ENCODE results near the gene KCND3.

Gene KCND3

DNA sequence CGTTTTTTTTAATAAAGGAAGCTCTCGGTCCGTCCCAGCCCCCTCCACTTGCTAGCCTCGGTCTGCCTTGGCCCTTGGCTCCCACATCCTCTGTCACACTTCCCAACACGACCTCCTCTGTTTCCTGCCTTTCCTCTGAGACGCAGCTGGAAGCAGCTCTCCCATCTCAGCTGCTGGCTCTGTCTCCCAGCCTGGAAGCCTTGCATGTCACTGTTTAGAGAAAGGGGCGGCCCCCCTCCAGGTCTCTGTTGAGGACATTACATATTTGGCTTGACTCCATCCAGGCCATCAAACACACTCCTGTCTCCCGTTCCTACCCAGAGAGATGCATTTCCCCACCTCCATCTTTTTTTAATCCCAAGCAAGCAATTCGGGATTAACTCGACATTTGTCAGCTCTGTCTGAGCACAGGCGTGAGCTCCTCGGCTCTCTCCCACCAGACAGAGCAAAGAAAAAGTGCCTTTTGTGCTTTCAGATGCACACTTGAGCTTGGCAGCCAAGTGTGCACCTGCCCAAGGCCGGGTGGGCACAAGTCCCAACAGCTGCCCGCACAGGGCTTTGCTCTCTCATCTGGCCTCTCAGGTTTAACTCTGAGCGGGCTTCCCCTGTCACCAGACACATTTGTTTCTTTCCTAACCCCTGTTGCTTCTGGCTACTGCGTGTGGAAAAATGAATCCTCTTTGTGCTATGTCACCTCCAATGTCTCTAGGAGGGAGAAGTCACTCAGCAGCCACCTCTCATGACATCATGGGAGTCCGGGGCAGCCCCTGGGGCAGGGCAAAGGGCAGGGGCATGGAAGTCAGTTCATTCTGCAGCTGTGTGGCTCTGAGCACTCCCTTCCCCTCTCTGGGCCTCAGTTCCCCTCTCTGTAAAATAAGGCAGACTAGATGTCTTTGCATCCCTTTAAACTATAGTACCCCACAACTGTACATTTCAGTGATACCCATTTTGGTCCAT, 108.3 kb downstream of the KCND3 start:
- H3K27me3 Mint-ChIP-seq, result peaks cover 18% of the 10 kb centered on the region
- no peak overlapping the region for H3K4me3 Mint-ChIP-seq
- H3K36me3 Mint-ChIP-seq (ENCODE audit: insufficient read depth), result peaks cover 3% of the 10 kb centered on the region
- H3K9me3 Mint-ChIP-seq, result no peaks in the 10 kb centered on the region
- no peaks in the 10 kb centered on the region for H3K4me1 Mint-ChIP-seq
- DNase-seq (ENCODE audit: low spot score in 2 of 2) (no peak), ATAC-seq (replicated peaks; ENCODE audit: extremely low read depth, poor library complexity, severe bottlenecking) (no peak)
- no peak overlapping the region for H3K27ac Mint-ChIP-seq (ENCODE audit: low read depth)

DNA sequence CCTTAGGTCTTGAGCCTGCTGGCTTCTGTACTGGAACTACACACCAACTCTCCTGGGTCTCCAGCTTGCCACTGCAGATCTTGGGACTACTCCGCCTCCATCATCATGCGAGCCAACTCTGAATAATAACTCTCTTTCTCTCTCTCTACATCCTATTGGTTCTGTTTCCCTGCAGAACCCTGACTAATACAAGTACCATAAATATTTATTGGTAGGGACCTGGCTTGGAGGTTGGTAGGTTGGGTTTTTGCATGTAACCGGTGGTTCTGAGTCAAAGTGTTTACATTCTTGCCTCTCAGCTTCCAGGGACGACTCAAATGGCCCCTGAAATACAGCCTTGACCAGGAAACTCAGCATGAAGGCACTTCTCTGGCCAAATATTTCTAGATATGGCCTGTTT, 110.4 kb downstream of the KCND3 start:
- Mint-ChIP-seq H3K9me3 (no peaks in the 10 kb centered on the region), H3K4me3 (no peak overlapping the region), H3K27ac (ENCODE audit: low read depth) (no peak overlapping the region), H3K36me3 (ENCODE audit: insufficient read depth) (peaks cover 3% of the 10 kb centered on the region), H3K4me1 (no peaks in the 10 kb centered on the region), H3K27me3 (peaks cover 24% of the 10 kb centered on the region)
- ATAC-seq (replicated peaks; ENCODE audit: extremely low read depth, poor library complexity, severe bottlenecking), result no peak
- no peak for DNase-seq (ENCODE audit: low spot score in 2 of 2)

DNA sequence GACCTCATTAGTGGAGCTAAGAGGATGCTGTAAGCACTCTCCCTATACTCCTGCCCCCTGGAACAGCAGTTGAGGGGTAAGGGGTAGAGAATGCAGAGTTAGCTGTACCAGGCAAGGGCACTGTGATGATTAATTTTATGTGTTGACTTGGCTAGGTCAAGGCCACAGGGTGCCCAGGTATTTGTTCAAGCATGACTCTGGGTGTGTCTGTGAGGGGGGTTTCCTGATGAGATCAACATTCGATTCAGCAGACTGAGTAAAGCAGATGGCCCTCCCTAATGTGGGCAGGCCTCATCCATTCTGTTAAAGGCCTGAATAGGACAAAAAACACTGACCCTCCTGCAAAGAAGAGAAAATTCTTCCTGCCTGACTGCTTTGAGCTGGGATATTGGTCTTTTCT, 110.8 kb downstream of the KCND3 start:
- no peak for ATAC-seq (replicated peaks; ENCODE audit: extremely low read depth, poor library complexity, severe bottlenecking)
- no peaks in the 10 kb centered on the region for H3K4me1 Mint-ChIP-seq
- no peak overlapping the region for H3K4me3 Mint-ChIP-seq
- H3K27ac Mint-ChIP-seq (ENCODE audit: low read depth), result no peak overlapping the region
- peaks cover 24% of the 10 kb centered on the region for H3K27me3 Mint-ChIP-seq
- no peaks in the 10 kb centered on the region for H3K9me3 Mint-ChIP-seq
- DNase-seq (ENCODE audit: low spot score in 2 of 2), result no peak
- peaks cover 3% of the 10 kb centered on the region for H3K36me3 Mint-ChIP-seq (ENCODE audit: insufficient read depth)

DNA sequence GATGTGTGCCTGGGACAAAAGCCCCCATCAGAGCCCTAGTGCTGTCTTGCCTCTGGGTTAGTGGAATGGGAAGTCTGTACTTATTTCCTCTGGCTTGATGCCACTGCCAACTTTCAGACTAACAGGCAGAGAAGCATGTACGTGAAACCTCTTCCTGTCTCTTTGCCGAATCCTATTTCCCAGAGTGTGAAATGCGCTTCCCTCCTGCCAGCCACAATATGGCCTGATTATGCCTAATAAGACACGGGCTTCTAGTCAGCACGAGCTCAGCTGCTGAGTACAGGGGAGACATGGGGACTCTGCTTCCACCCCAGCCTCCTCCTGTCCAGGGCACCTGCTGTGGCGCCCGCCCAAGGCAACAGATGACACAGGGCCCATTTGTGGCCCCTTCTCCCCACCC, 111.4 kb downstream of the KCND3 start:
- ATAC-seq (replicated peaks; ENCODE audit: extremely low read depth, poor library complexity, severe bottlenecking) (no peak), DNase-seq (ENCODE audit: low spot score in 2 of 2) (no peak)
- Mint-ChIP-seq H3K27me3 (peaks cover 24% of the 10 kb centered on the region), H3K27ac (ENCODE audit: low read depth) (no peak overlapping the region), H3K4me3 (no peak overlapping the region), H3K4me1 (no peaks in the 10 kb centered on the region), H3K36me3 (ENCODE audit: insufficient read depth) (peaks cover 3% of the 10 kb centered on the region), H3K9me3 (no peaks in the 10 kb centered on the region)

DNA sequence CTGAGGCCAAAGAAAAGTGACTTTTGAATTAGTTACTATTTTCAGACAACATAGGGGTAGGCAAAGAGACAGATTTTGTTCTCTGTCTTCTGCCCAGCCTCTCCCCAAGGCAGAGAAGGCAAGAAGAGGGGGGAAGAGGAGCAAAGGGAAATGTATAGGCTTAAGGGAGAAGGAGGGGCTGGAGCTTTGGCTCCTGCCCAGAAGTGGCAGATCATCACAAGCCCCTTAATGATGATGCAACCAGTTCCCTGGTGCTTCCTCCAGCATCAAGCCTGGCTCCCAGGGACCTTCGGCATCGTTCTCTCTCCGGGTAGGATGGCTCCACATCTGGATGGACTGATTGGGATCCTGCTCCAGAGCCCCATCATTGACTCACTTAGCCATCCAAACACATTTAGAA, 112.8 kb downstream of the KCND3 start:
- Mint-ChIP-seq H3K27ac (ENCODE audit: low read depth) (no peak overlapping the region), H3K4me3 (no peak overlapping the region), H3K9me3 (no peaks in the 10 kb centered on the region), H3K36me3 (ENCODE audit: insufficient read depth) (peaks cover 3% of the 10 kb centered on the region), H3K4me1 (no peaks in the 10 kb centered on the region), H3K27me3 (peaks cover 24% of the 10 kb centered on the region)
- DNase-seq (ENCODE audit: low spot score in 2 of 2) (no peak), ATAC-seq (replicated peaks; ENCODE audit: extremely low read depth, poor library complexity, severe bottlenecking) (no peak)

DNA sequence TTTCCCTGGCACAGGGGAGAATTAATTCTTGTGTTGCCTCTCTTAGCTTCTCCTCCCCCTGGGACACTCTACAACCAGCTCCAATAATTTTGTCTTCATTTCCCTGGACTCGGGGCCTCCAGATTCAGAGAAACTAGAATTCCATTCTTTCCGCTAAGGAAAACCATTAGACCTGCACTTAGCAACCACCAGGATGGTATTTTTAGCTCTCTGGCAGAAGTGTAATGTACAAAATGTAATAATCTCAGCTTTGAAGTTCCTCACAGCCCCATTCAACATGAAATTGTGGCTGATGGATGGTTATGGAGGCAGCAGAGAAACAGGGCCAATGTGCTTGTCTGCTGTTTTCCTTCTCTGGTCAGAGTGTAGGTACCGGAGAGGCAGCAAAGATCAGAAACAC, 113.8 kb downstream of the KCND3 start:
- H3K4me1 Mint-ChIP-seq, result no peaks in the 10 kb centered on the region
- ATAC-seq (replicated peaks; ENCODE audit: extremely low read depth, poor library complexity, severe bottlenecking), result no peak

DNA sequence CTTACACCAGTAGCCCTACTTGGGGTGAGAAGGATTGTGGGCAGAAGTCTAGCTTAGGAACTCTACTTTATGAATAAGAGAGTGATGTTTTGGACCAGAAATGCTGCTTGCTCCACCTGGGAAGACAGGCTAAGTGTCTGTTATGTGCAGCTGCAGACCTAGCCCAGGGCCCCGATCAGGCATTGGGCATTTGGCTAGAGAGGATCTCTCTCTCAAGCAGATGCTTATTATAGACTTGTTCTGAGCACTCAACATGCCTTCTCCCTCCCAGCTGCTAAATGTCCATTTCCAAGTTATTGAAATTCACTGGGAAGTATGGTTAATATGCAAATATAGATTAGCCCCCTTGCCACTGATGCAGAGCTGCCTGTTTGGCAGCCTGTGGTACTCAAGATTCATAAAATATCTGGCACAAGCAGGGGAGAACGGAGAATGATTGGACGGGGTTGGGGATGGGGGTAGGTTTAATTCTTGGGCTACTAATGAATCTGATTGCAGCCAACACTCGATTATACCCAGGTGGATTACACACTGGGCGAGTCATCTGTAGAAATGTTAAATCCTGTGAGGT, 115.9 kb downstream of the KCND3 start:
- Mint-ChIP-seq H3K27me3 (peaks cover 24% of the 10 kb centered on the region), H3K9me3 (no peaks in the 10 kb centered on the region), H3K4me1 (no peaks in the 10 kb centered on the region), H3K36me3 (ENCODE audit: insufficient read depth) (peaks cover 3% of the 10 kb centered on the region), H3K27ac (ENCODE audit: low read depth) (no peak overlapping the region), H3K4me3 (no peak overlapping the region)
- ATAC-seq (replicated peaks; ENCODE audit: extremely low read depth, poor library complexity, severe bottlenecking) (no peak), DNase-seq (ENCODE audit: low spot score in 2 of 2) (no peak)

More for the DNA sequence above, 113.8 kb downstream of the KCND3 start:
- Mint-ChIP-seq H3K36me3 (ENCODE audit: insufficient read depth) (peaks cover 3% of the 10 kb centered on the region), H3K9me3 (no peaks in the 10 kb centered on the region), H3K27ac (ENCODE audit: low read depth) (no peak overlapping the region), H3K4me3 (no peak overlapping the region), H3K27me3 (peaks cover 24% of the 10 kb centered on the region)
- DNase-seq (ENCODE audit: low spot score in 2 of 2), result no peak

DNA sequence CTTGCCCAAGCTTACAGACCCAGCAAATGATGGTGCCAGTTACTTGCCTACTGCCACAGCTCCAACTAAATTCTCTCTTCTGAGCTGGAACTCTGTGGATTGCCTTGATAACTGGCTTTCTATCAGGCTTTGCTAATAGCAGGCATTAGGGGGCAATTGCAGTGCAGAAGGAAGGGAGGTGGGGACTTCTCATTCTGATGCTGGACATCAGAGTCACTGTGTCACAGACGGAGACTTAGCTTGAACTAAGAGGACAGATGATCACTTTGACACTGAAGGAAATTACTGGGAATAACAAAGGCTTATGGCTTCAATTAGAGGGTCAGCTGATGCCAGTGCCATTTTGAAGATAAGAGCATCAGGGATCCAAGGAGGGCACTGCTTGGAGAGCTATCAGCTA, 119.3 kb downstream of the KCND3 start:
- H3K27me3 Mint-ChIP-seq, result no peaks in the 10 kb centered on the region
- H3K27ac Mint-ChIP-seq (ENCODE audit: low read depth), result no peak overlapping the region
- H3K9me3 Mint-ChIP-seq, result no peaks in the 10 kb centered on the region
- DNase-seq (ENCODE audit: low spot score in 2 of 2) (no peak), ATAC-seq (replicated peaks; ENCODE audit: extremely low read depth, poor library complexity, severe bottlenecking) (no peak)
- H3K4me3 Mint-ChIP-seq, result no peak overlapping the region
- H3K4me1 Mint-ChIP-seq, result no peaks in the 10 kb centered on the region
- H3K36me3 Mint-ChIP-seq (ENCODE audit: insufficient read depth), result no peaks in the 10 kb centered on the region

DNA sequence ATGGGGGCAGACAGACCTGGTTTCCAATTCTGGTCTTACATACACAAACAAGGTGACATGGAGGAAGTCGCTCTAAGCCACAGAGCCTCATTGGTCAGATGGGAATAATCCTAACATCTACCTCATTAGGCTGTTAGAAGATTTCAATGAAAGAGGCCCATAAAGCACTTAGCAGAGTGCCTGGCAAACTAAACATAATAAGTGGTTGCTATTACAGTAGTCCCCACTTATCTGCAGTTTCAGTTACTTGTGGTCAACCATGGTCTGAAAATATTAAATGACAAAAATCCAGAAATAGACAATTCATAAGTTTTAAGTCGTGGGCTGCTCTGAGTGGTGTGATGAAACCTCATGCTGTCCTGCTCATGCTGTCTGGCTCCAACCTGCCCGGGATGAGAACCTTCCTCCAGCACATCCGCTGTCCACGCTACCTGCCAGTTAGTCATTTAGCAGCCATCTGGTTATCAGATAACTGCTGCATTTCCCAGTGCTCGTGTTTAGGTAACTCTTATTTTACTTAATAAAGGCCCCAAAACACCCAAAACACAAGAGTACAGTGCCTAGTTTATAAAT, 121.5 kb downstream of the KCND3 start:
- Mint-ChIP-seq H3K4me3 (no peak overlapping the region), H3K9me3 (no peaks in the 10 kb centered on the region), H3K4me1 (no peaks in the 10 kb centered on the region), H3K27me3 (peaks cover 15% of the 10 kb centered on the region), H3K36me3 (ENCODE audit: insufficient read depth) (no peaks in the 10 kb centered on the region), H3K27ac (ENCODE audit: low read depth) (no peak overlapping the region)
- ATAC-seq (replicated peaks; ENCODE audit: extremely low read depth, poor library complexity, severe bottlenecking) (no peak), DNase-seq (ENCODE audit: low spot score in 2 of 2) (no peak)

DNA sequence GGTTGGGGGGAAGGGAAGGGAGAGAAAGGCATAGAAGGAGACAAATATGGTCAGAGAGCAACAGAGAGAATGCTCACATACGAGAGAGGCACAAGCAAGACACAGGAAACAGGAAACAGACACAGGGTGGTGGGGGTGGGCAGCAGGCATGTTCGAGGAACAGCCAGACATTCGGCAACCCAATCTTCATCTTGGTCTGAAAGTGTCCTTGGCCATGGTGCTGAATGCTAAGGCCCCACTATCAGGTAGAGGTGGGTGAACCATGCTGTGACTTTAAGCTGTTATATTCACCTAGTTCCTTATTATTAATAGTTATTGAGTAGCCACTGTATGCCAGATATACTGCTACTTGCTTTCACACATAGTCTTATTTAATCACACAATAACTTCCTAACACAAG, 124.6 kb downstream of the KCND3 start:
- Mint-ChIP-seq H3K27me3 (peaks cover 39% of the 10 kb centered on the region), H3K4me3 (no peak overlapping the region), H3K9me3 (no peaks in the 10 kb centered on the region), H3K27ac (ENCODE audit: low read depth) (no peak overlapping the region), H3K36me3 (ENCODE audit: insufficient read depth) (no peaks in the 10 kb centered on the region), H3K4me1 (no peaks in the 10 kb centered on the region)
- no peak for DNase-seq (ENCODE audit: low spot score in 2 of 2)
- no peak for ATAC-seq (replicated peaks; ENCODE audit: extremely low read depth, poor library complexity, severe bottlenecking)

DNA sequence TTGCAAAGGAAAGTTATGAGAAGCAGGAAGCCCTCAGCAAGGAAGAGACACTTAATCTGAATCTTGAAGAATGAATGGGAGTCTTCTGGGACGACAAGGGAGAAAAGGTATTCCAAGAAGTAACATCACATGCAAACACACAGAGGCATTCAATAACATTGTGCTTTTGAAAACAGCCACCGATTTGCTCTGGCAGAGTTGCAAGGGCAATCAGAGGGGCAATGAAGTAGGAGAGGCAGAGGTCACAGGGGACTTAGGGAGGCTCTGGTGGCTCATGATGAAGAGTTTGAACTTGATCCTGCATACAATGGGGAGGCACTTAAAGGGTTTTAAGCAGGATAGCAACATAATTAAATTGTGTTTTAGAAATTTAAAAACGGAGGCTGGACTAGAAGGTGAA, 126.1 kb downstream of the KCND3 start:
- DNase-seq (ENCODE audit: low spot score in 2 of 2), result no peak
- Mint-ChIP-seq H3K4me3 (no peak overlapping the region), H3K9me3 (no peaks in the 10 kb centered on the region), H3K27ac (ENCODE audit: low read depth) (no peak overlapping the region), H3K36me3 (ENCODE audit: insufficient read depth) (no peaks in the 10 kb centered on the region), H3K4me1 (no peaks in the 10 kb centered on the region), H3K27me3 (peaks cover 48% of the 10 kb centered on the region)
- no peak for ATAC-seq (replicated peaks; ENCODE audit: extremely low read depth, poor library complexity, severe bottlenecking)

DNA sequence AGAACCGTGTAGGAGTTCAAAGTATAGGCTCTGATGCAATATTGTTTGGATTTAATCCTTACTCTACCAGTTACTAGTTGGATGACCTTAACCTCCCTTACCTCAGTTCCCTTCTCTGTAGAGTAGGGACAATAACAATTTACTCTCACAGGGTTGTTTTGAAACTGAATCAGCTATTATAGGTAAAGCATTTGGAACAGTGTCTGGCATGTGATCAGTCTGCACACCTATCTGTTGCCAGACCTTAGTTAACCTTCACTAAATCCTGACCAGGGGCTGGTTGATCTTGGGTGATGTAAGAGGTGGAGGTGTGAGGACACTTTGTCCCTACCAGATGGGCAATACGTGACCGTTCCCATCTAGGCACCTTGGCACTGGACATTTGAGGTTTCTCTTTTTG, 126.9 kb downstream of the KCND3 start:
- Mint-ChIP-seq H3K4me1 (no peaks in the 10 kb centered on the region), H3K27me3 (peaks cover 56% of the 10 kb centered on the region), H3K36me3 (ENCODE audit: insufficient read depth) (no peaks in the 10 kb centered on the region), H3K27ac (ENCODE audit: low read depth) (no peak overlapping the region), H3K9me3 (no peaks in the 10 kb centered on the region), H3K4me3 (no peak overlapping the region)
- DNase-seq (ENCODE audit: low spot score in 2 of 2), result no peak
- ATAC-seq (replicated peaks; ENCODE audit: extremely low read depth, poor library complexity, severe bottlenecking), result no peak

DNA sequence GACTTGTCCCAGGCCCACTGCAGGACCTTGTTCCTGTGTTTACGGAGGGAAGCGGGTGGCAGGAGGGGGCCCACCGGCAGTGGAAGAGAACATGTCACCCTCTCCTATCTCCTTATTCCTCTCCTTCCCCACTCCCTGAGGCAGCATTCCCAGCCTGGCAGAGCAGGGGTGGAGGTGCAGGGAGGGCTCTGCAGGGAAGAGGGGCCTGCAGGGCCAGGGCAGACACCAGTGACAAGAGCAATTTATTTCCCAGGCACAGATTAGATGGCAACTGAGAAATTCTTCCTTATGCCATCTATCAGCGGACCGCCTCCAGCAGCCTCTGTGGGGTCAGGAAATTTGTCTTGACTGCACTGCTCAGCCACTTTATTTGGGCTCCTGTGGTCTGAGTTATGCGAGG, 127.9 kb downstream of the KCND3 start:
- Mint-ChIP-seq H3K4me1 (no peaks in the 10 kb centered on the region), H3K27ac (ENCODE audit: low read depth) (no peak overlapping the region), H3K27me3 (peaks cover 67% of the 10 kb centered on the region), H3K4me3 (no peak overlapping the region), H3K9me3 (no peaks in the 10 kb centered on the region), H3K36me3 (ENCODE audit: insufficient read depth) (no peaks in the 10 kb centered on the region)
- no peak for DNase-seq (ENCODE audit: low spot score in 2 of 2)
- no peak for ATAC-seq (replicated peaks; ENCODE audit: extremely low read depth, poor library complexity, severe bottlenecking)
